CD14-positive monocyte (primary cell): ENCODE data around the gene FAM234A. TPM values are rescaled to one million over a fixed set of nuclear protein-coding genes. Genes with fewer than 3 reads are reported as not detected.

Experiments used
- DNase-seq, 3 donors: peaks; one replicate each; pipeline ENCODE4 v3.0.0-alpha.2; 2011 to 2022
- H2AFZ ChIP-seq: 2 replicates; pipeline ENCODE4 v1.6.0; 2012; ENCODE audit warnings: mild to moderate bottlenecking, low read depth, low read length, inconsistent platforms; ENCODE audit not compliant: insufficient read depth, poor library complexity, severe bottlenecking
- H3K27ac ChIP-seq, 2 donors: 1 replicate in 1 of 2; 2 replicates in 1 of 2; pipeline ENCODE4 v1.5.1; 2012 to 2013; ENCODE audit warnings: low read length in 2 of 2, control low read depth in 1 of 2, inconsistent platforms in 1 of 2, low read depth in 1 of 2, mild to moderate bottlenecking in 1 of 2
- H3K27me3 ChIP-seq, 2 donors: one replicate each; pipeline versions ENCODE4 v1.6.0 to v1.6.1; 2011 to 2013; ENCODE audit warnings: low read length in 2 of 2; ENCODE audit not compliant: control insufficient read depth in 2 of 2, insufficient read depth in 2 of 2
- H3K36me3 ChIP-seq, 2 donors: replicated peaks in 1 of 2; 1 replicate in 1 of 2; 2 replicates in 1 of 2; pipeline versions ENCODE4 v1.5.1 to v1.6.1; 2012 to 2013; ENCODE audit warnings: low read length in 2 of 2, control low read depth in 1 of 2, inconsistent platforms in 1 of 2, mild to moderate bottlenecking in 1 of 2; ENCODE audit not compliant: insufficient read depth in 2 of 2, control insufficient read depth in 1 of 2
- H3K4me1 ChIP-seq, 2 donors: 1 replicate in 1 of 2; 2 replicates in 1 of 2; pipeline versions ENCODE4 v1.5.1 to v1.6.1; 2012 to 2013; ENCODE audit warnings: low read length in 2 of 2, control low read depth in 1 of 2, inconsistent platforms in 1 of 2, mild to moderate bottlenecking in 1 of 2, moderate library complexity in 1 of 2; ENCODE audit not compliant: insufficient read depth in 2 of 2, control insufficient read depth in 1 of 2
- H3K4me2 ChIP-seq: replicated peaks from 2 replicates; pipeline ENCODE3; 2012; ENCODE audit warnings: low read length, moderate library complexity, mild to moderate bottlenecking; ENCODE audit not compliant: poor library complexity, severe bottlenecking; ENCODE audit errors: extremely low read depth
- H3K4me3 ChIP-seq, 3 experiments: fragments of 200-600 bp in 1 of 3; sonication (generic) in 1 of 3; replicated peaks in 1 of 3; 1 replicate in 2 of 3; 2 replicates in 1 of 3; pipeline ENCODE4 v1.5.1; 2011 to 2013; ENCODE audit warnings: low read length in 3 of 3, mild to moderate bottlenecking in 3 of 3, control low read depth in 2 of 3, low read depth in 2 of 3, inconsistent platforms in 1 of 3, moderate library complexity in 1 of 3
- H3K79me2 ChIP-seq: 2 replicates; pipeline ENCODE4 v1.6.0; 2012; ENCODE audit warnings: mild to moderate bottlenecking, control low read depth, inconsistent platforms, low read length, moderate library complexity; ENCODE audit not compliant: insufficient read depth
- H3K9ac ChIP-seq: 2 replicates; pipeline ENCODE4 v1.6.0; 2017; ENCODE audit warnings: low read length, mild to moderate bottlenecking; ENCODE audit not compliant: insufficient read depth, poor library complexity, severe bottlenecking
- H3K9me3 ChIP-seq, 2 donors: replicated peaks in 1 of 2; 1 replicate in 1 of 2; 2 replicates in 1 of 2; pipeline versions ENCODE4 v1.5.1 to v1.6.1; 2012 to 2013; ENCODE audit warnings: low read length in 2 of 2, control low read depth in 1 of 2; ENCODE audit not compliant: control insufficient read depth in 1 of 2, insufficient read depth in 1 of 2
- H4K20me1 ChIP-seq: 2 replicates; pipeline ENCODE4 v1.6.0; 2012; ENCODE audit warnings: mild to moderate bottlenecking, low read length, control low read depth, moderate library complexity; ENCODE audit not compliant: insufficient read depth
- H3K27ac Mint-ChIP-seq, 7 donors: one replicate each; pipeline ENCODE4 v1.8.0; 2020; ENCODE audit warnings: mild to moderate bottlenecking in 7 of 7, mixed read lengths in 7 of 7, moderate library complexity in 6 of 7, inconsistent platforms in 2 of 7
- H3K27me3 Mint-ChIP-seq, 3 donors: one replicate each; pipeline ENCODE4 v1.8.0; 2021 to 2022; ENCODE audit warnings: low read depth in 3 of 3, mild to moderate bottlenecking in 3 of 3, mixed read lengths in 3 of 3, moderate library complexity in 3 of 3, inconsistent platforms in 1 of 3
- H3K36me3 Mint-ChIP-seq, 2 donors: one replicate each; pipeline ENCODE4 v1.8.0; 2020; ENCODE audit warnings: mixed read lengths in 2 of 2, inconsistent platforms in 1 of 2, mild to moderate bottlenecking in 1 of 2
- H3K4me1 Mint-ChIP-seq: one replicate; pipeline ENCODE4 v1.8.0; 2020; ENCODE audit warnings: mild to moderate bottlenecking, mixed read lengths
- H3K4me3 Mint-ChIP-seq, 2 donors: one replicate each; pipeline ENCODE4 v1.8.0; 2020; ENCODE audit warnings: mild to moderate bottlenecking in 2 of 2, mixed read lengths in 2 of 2, moderate library complexity in 1 of 2
- H3K9me3 Mint-ChIP-seq, 7 donors: one replicate each; pipeline ENCODE4 v1.8.0; 2020 to 2022; ENCODE audit warnings: mixed read lengths in 7 of 7, mild to moderate bottlenecking in 6 of 7, moderate library complexity in 6 of 7, inconsistent platforms in 2 of 7
- CTCF ChIP-seq: fragments of 200-600 bp; IDR thresholded peaks from one replicate; pipeline ENCODE4 v1.8.0; 2022; ENCODE audit warnings: antibody characterized with exemption, mild to moderate bottlenecking
- WGBS: methylation state at CpG from one replicate; pipeline ENCODE4 v1.1.5; 2013; ENCODE audit warnings: missing lambda C conversion rate; ENCODE audit not compliant: insufficient coverage; 5-methylcytosine and 5-hydroxymethylcytosine counted together
- intact Hi-C, 2 donors: fragments of 100-400 bp; cut with micrococcal nuclease; formaldehyde crosslinking; loops; one replicate each; pipeline versions ENCODE4 v1.15.0 to v1.15.1; 2023
- polyA plus RNA-seq, 3 donors: library from polyadenylated mRNA; depleted of rRNA in 1 of 3; unstranded in 2 of 3; stranded (reverse) in 1 of 3; fragments of 300-500 nt in 2 of 3; fragments of >200 nt in 1 of 3; fragmentation: Illumina TruSeq in 2 of 3; gene quantifications; 1 replicate in 2 of 3; 2 replicates in 1 of 3; pipeline ENCODE4 v1.2.3, GENCODE V29; 2012 to 2021

The FAM234A gene
- polyA plus RNA-seq, 3 donors = 22.5 to 40.4 (median 25.1) TPM

GRCh38 chr16:278863-279366 is 44.3 kb downstream of the FAM234A start:
- Mint-ChIP-seq H3K4me1 (peaks cover 2% of the 10 kb centered on the region), H3K9me3 (peaks cover 0 to 5% (median 4%) of the 10 kb centered on the region in 7 donors), H3K27me3 (peaks cover 45 to 77% (median 69%) of the 10 kb centered on the region in 3 donors), H3K36me3 (no peaks in the 10 kb centered on the region), H3K4me3 (peak overlapping the region in 1 of 2 donors; percentile 10), H3K27ac (no peak overlapping the region)
- H3K4me2 ChIP-seq = no peak overlapping the region
- no peak for DNase-seq
- H3K27me3 ChIP-seq = peaks cover 9 to 59% of the 10 kb centered on the region in 2 donors
- no peak overlapping the region for H3K4me3 ChIP-seq
- WGBS = 35% methylated on average over 4 of the region's 6 CpGs
- intact Hi-C loops = no loop called here
- no peaks in the 10 kb centered on the region for H3K36me3 ChIP-seq
- no peak for TF ChIP-seq CTCF
- no peak overlapping the region for H3K9ac ChIP-seq
- H3K27ac ChIP-seq = no peak overlapping the region
- H3K4me1 ChIP-seq = peaks cover 3 to 6% of the 10 kb centered on the region in 2 donors
- no peak overlapping the region for H2AFZ ChIP-seq
- no peaks in the 10 kb centered on the region for H4K20me1 ChIP-seq
- H3K9me3 ChIP-seq = peaks cover 0 to 12% of the 10 kb centered on the region in 2 donors
- no peaks in the 10 kb centered on the region for H3K79me2 ChIP-seq

DNA sequence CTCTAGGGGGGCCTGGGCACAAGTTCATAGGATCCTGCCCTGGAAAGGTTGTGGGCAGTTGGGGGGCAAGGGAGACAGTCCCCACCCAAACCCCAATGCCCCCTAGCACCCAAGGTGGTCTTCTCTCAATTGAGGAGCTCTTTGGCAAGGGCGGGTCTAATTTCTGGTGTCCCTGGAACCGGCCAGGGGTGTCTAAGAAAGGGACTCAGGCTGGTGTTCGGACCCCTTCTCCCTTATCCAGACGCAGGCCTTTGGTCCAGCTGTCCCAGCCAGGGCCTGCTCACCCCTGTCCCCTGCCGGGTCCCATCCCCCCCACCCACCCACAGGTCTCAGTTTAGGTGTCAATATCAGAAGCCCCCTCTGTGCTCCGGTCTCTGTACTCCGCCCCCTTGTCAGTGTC is 44.9 kb downstream of the FAM234A start:
- peaks cover 9 to 54% of the 10 kb centered on the region in 2 donors for H3K27me3 ChIP-seq
- no peak overlapping the region for H3K27ac ChIP-seq
- H3K4me1 Mint-ChIP-seq = peaks cover 2% of the 10 kb centered on the region
- no peak overlapping the region for H3K9ac ChIP-seq
- no peaks in the 10 kb centered on the region for H4K20me1 ChIP-seq
- no peak for DNase-seq
- H3K9me3 Mint-ChIP-seq = peaks cover 0 to 5% (median 4%) of the 10 kb centered on the region in 7 donors
- H2AFZ ChIP-seq = no peak overlapping the region
- H3K4me1 ChIP-seq = peaks cover 3 to 6% of the 10 kb centered on the region in 2 donors
- WGBS = 90% methylated on average over 5 of the region's 7 CpGs
- H3K79me2 ChIP-seq = no peaks in the 10 kb centered on the region
- peaks cover 0 to 12% of the 10 kb centered on the region in 2 donors for H3K9me3 ChIP-seq
- peak overlapping the region in 1 of 2 donors; percentile 10 for H3K4me3 Mint-ChIP-seq
- H3K36me3 ChIP-seq = no peaks in the 10 kb centered on the region
- intact Hi-C loops = no loop called here
- no peaks in the 10 kb centered on the region for H3K36me3 Mint-ChIP-seq
- no peak overlapping the region for H3K4me2 ChIP-seq
- H3K27ac Mint-ChIP-seq = no peak overlapping the region
- no peak overlapping the region for H3K4me3 ChIP-seq
- H3K27me3 Mint-ChIP-seq = peaks cover 45 to 71% (median 63%) of the 10 kb centered on the region in 3 donors
- TF ChIP-seq CTCF = no peak
